ENCODE results near the gene WDR46. TPM values are rescaled to one million over a fixed set of nuclear protein-coding genes. Genes with fewer than 3 reads are reported as not detected.
A peak's percentile ranks its signal among the peaks of the same experiment; 100 is the strongest.

The WDR46 gene
- total RNA-seq, 1 donor from 2014 or later, result 37.0 TPM

- H3K4me1 ChIP-seq, result no peaks in the 10 kb centered on the region
- TF ChIP-seq CTCF (IDR thresholded peaks at IDR 0.05), result no peak
- H3K27ac ChIP-seq, result no peak overlapping the region
- no peaks in the 10 kb centered on the region for H3K27me3 ChIP-seq
- no peaks in the 10 kb centered on the region for H3K36me3 ChIP-seq
- ATAC-seq, result no peak
- H3K4me3 ChIP-seq, result no peak overlapping the region
- no peaks in the 10 kb centered on the region for H3K9me3 ChIP-seq
- intact Hi-C loops (cut with DNase I), result no loop called here
- no peak for DNase-seq
These were observed 40.0 kb upstream of the WDR46 start for GRCh38 chr6:33329058-33329457.

- H3K27ac ChIP-seq, result peak overlapping the region; percentile 84
- no peaks in the 10 kb centered on the region for H3K9me3 ChIP-seq
- no peaks in the 10 kb centered on the region for H3K27me3 ChIP-seq
- H3K4me3 ChIP-seq, result peak overlapping the region; percentile 78
- intact Hi-C loops (cut with DNase I), result no loop called here
- peaks cover 22% of the 10 kb centered on the region for H3K36me3 ChIP-seq
- no peak for TF ChIP-seq CTCF (IDR thresholded peaks at IDR 0.05)
- ATAC-seq (no peak), DNase-seq (no peak)
- peaks cover 32% of the 10 kb centered on the region for H3K4me1 ChIP-seq
These were observed 35.1 kb upstream of the WDR46 start for GRCh38 chr6:33324125-33324524.

- Histone ChIP-seq H3K4me3 (peak overlapping the region; percentile 78), H3K27ac (peak overlapping the region; percentile 84), H3K27me3 (no peaks in the 10 kb centered on the region), H3K4me1 (peaks cover 38% of the 10 kb centered on the region), H3K9me3 (no peaks in the 10 kb centered on the region), H3K36me3 (peaks cover 27% of the 10 kb centered on the region)
- intact Hi-C loops (cut with DNase I), result no loop called here
- no peak for ATAC-seq
- DNase-seq, result no peak
- no peak for TF ChIP-seq CTCF (IDR thresholded peaks at IDR 0.05)
These were observed 34.5 kb upstream of the WDR46 start for GRCh38 chr6:33323623-33323948.

- Histone ChIP-seq H3K36me3 (peaks cover 28% of the 10 kb centered on the region), H3K4me1 (peaks cover 50% of the 10 kb centered on the region), H3K9me3 (no peaks in the 10 kb centered on the region), H3K4me3 (peak overlapping the region; percentile 78), H3K27me3 (no peaks in the 10 kb centered on the region), H3K27ac (peak overlapping the region; percentile 6)
- ATAC-seq (no peak), DNase-seq (no peak)
- TF ChIP-seq CTCF (IDR thresholded peaks at IDR 0.05), result no peak
- intact Hi-C loops (cut with DNase I), result no loop called here
These were observed 32.2 kb upstream of the WDR46 start for GRCh38 chr6:33321227-33321626.

- Histone ChIP-seq H3K4me3 (no peak overlapping the region), H3K4me1 (peaks cover 50% of the 10 kb centered on the region), H3K9me3 (no peaks in the 10 kb centered on the region), H3K36me3 (peaks cover 28% of the 10 kb centered on the region), H3K27ac (peak overlapping the region; percentile 6), H3K27me3 (no peaks in the 10 kb centered on the region)
- DNase-seq, result no peak
- no peak for TF ChIP-seq CTCF (IDR thresholded peaks at IDR 0.05)
- intact Hi-C loops (cut with DNase I), result no loop called here
- ATAC-seq, result no peak
These were observed 31.5 kb upstream of the WDR46 start for GRCh38 chr6:33320315-33321181.

Data from upper lobe of right lung (tissue), 1 donor.